H1 (cell line): Measurements from ENCODE around the gene CAMTA1. TPM values are rescaled to one million over a fixed set of nuclear protein-coding genes. Genes with fewer than 3 reads are reported as not detected.

Experiments used
- CTCF ChIA-PET: fragments of 300-600 bp; sonication (Branson Sonifier 250); formaldehyde crosslinking; loops from one replicate; lab custom pipeline; 2021; ENCODE audit not compliant: partially characterized antibody; lab: Charles Lee
- POLR2A ChIA-PET: fragments of 300-600 bp; sonication (Branson Sonifier 250); formaldehyde crosslinking; loops from one replicate; lab custom pipeline; 2021; ENCODE audit warnings: inconsistent platforms; ENCODE audit not compliant: partially characterized antibody; lab: Charles Lee
- DNase-seq, 2 experiments: peaks; one replicate each; pipeline versions ENCODE4 v3.0.0 to v3.0.0-alpha.2; 2010 to 2022; ENCODE audit warnings: low spot score in 2 of 2, low read depth in 1 of 2, mixed read lengths in 1 of 2
- FAIRE-seq: peaks from 2 replicates; lab custom pipeline; 2011; peaks lifted over from hg19 to GRCh38; lab: Jason Lieb, UNC
- H2AFZ ChIP-seq: 2 replicates; pipeline ENCODE4 v1.8.1; 2012; ENCODE audit warnings: low read length, inconsistent platforms
- H2AK5ac ChIP-seq: 2 replicates; pipeline ENCODE4 v1.6.1; 2013; ENCODE audit warnings: low read depth, low read length
- H2BK120ac ChIP-seq: replicated peaks from 2 replicates; pipeline ENCODE3; 2013; ENCODE audit warnings: low read depth, low read length, inconsistent platforms
- H2BK12ac ChIP-seq: 2 replicates; pipeline ENCODE4 v1.6.1; 2013; ENCODE audit warnings: low read depth, low read length
- H2BK15ac ChIP-seq: 2 replicates; pipeline ENCODE4 v1.6.1; 2013; ENCODE audit warnings: low read length
- H2BK20ac ChIP-seq: 2 replicates; pipeline ENCODE4 v1.6.1; 2013; ENCODE audit warnings: low read length
- H2BK5ac ChIP-seq: 2 replicates; pipeline ENCODE4 v1.6.1; 2013; ENCODE audit warnings: low read depth, low read length
- H3K14ac ChIP-seq: 2 replicates; pipeline ENCODE4 v1.6.1; 2013; ENCODE audit warnings: inconsistent platforms; ENCODE audit not compliant: insufficient read length
- H3K18ac ChIP-seq: 2 replicates; pipeline ENCODE4 v1.6.1; 2013; ENCODE audit warnings: low read length; ENCODE audit errors: extremely low read depth
- H3K23ac ChIP-seq: 2 replicates; pipeline ENCODE4 v1.6.1; 2013; ENCODE audit warnings: inconsistent platforms; ENCODE audit not compliant: insufficient read length
- H3K23me2 ChIP-seq: 2 replicates; pipeline ENCODE4 v1.6.1; 2013; ENCODE audit warnings: low read depth, low read length
- H3K27ac ChIP-seq: 2 replicates; pipeline ENCODE4 v1.6.1; 2011; ENCODE audit warnings: low read depth, low read length, inconsistent platforms
- H3K27me3 ChIP-seq, 4 experiments: replicated peaks in 1 of 4; 1 replicate in 1 of 4; 2 replicates in 3 of 4; pipeline versions ENCODE4 v1.6.1 to v1.8.1; 2011 to 2013; ENCODE audit warnings: low read length in 3 of 4, mild to moderate bottlenecking in 3 of 4, inconsistent platforms in 2 of 4, mixed read lengths in 2 of 4, moderate library complexity in 1 of 4; ENCODE audit not compliant: control insufficient read depth in 3 of 4, insufficient read depth in 3 of 4; ENCODE audit errors: extremely low read depth in 1 of 4
- H3K36me3 ChIP-seq, 4 experiments: 2 replicates each; pipeline versions ENCODE4 v1.6.1 to v1.8.1; 2011 to 2013; ENCODE audit warnings: mild to moderate bottlenecking in 4 of 4, low read length in 3 of 4, moderate library complexity in 2 of 4, control low read depth in 1 of 4, inconsistent platforms in 1 of 4; ENCODE audit not compliant: insufficient read depth in 4 of 4, control insufficient read depth in 2 of 4
- H3K4ac ChIP-seq: replicated peaks from 2 replicates; pipeline ENCODE3; 2013; ENCODE audit warnings: low read length, low read depth, mixed read lengths, inconsistent platforms; ENCODE audit not compliant: insufficient read length
- H3K4me1 ChIP-seq, 4 experiments: replicated peaks in 1 of 4; 1 replicate in 1 of 4; 2 replicates in 3 of 4; pipeline versions ENCODE4 v1.6.1 to v1.8.1; 2011 to 2013; ENCODE audit warnings: low read length in 3 of 4, inconsistent platforms in 2 of 4, mixed read lengths in 1 of 4; ENCODE audit not compliant: insufficient read depth in 4 of 4, control insufficient read depth in 3 of 4
- H3K4me2 ChIP-seq, 2 experiments: 2 replicates each; pipeline versions ENCODE4 v1.6.1 to v1.8.1; 2011 to 2013; ENCODE audit warnings: low read depth in 2 of 2, low read length in 2 of 2, control low read depth in 1 of 2, inconsistent platforms in 1 of 2, mild to moderate bottlenecking in 1 of 2; ENCODE audit not compliant: insufficient read depth in 1 of 2
- H3K4me3 ChIP-seq, 4 experiments: fragments of 200-600, 300-600 bp in 1 of 4; sonication (generic), shearing (Covaris generic), sonication (Bioruptor Twin) in 1 of 4; 2 replicates each; pipeline versions ENCODE4 v1.5.1 to v1.8.1; 2011 to 2016; ENCODE audit warnings: low read length in 4 of 4, low read depth in 3 of 4, control low read depth in 2 of 4, inconsistent platforms in 2 of 4, mild to moderate bottlenecking in 2 of 4, mixed read lengths in 1 of 4, moderate library complexity in 1 of 4; ENCODE audit not compliant: insufficient read depth in 2 of 4; ENCODE audit errors: extremely low read depth in 1 of 4
- H3K56ac ChIP-seq: replicated peaks from 2 replicates; pipeline ENCODE3; 2013; ENCODE audit warnings: low read depth, mild to moderate bottlenecking, mixed read lengths, low read length, inconsistent platforms; ENCODE audit not compliant: insufficient read length
- H3K79me1 ChIP-seq: 2 replicates; pipeline ENCODE4 v1.6.1; 2013; ENCODE audit warnings: low read depth, low read length, control low read depth
- H3K79me2 ChIP-seq, 2 experiments: 2 replicates each; pipeline versions ENCODE4 v1.6.1 to v1.8.1; 2012 to 2013; ENCODE audit warnings: low read length in 2 of 2, mild to moderate bottlenecking in 2 of 2, inconsistent platforms in 1 of 2; ENCODE audit not compliant: insufficient read depth in 2 of 2, control insufficient read depth in 1 of 2
- H3K9ac ChIP-seq, 4 experiments: replicated peaks in 1 of 4; 1 replicate in 1 of 4; 2 replicates in 3 of 4; pipeline versions ENCODE4 v1.6.1 to v1.8.1; 2011 to 2013; ENCODE audit warnings: low read depth in 3 of 4, low read length in 3 of 4, control low read depth in 2 of 4, mild to moderate bottlenecking in 2 of 4, moderate library complexity in 2 of 4, inconsistent platforms in 1 of 4; ENCODE audit errors: extremely low read depth in 1 of 4
- H3K9me3 ChIP-seq, 2 experiments: 2 replicates each; pipeline versions ENCODE4 v1.6.1 to v1.8.1; 2012 to 2013; ENCODE audit warnings: mild to moderate bottlenecking in 2 of 2, moderate library complexity in 2 of 2, control low read depth in 1 of 2, inconsistent platforms in 1 of 2, low read depth in 1 of 2, low read length in 1 of 2, mixed read lengths in 1 of 2; ENCODE audit not compliant: insufficient read depth in 2 of 2
- H4K20me1 ChIP-seq, 2 experiments: replicated peaks in 1 of 2; 2 replicates each; pipeline versions ENCODE3 to v1.8.1; 2011 to 2013; ENCODE audit warnings: inconsistent platforms in 2 of 2, low read length in 2 of 2, mild to moderate bottlenecking in 1 of 2; ENCODE audit not compliant: insufficient read depth in 2 of 2, control insufficient read depth in 1 of 2
- H4K5ac ChIP-seq: 2 replicates; pipeline ENCODE4 v1.6.1; 2013; ENCODE audit warnings: low read length, low read depth, mixed read lengths, inconsistent platforms; ENCODE audit not compliant: insufficient read length
- H4K8ac ChIP-seq: 2 replicates; pipeline ENCODE4 v1.8.0; 2013; ENCODE audit warnings: mild to moderate bottlenecking, moderate library complexity, low read length, inconsistent platforms; ENCODE audit not compliant: insufficient read depth; ENCODE audit errors: extremely low read depth
- H4K91ac ChIP-seq: replicated peaks from 2 replicates; pipeline ENCODE3; 2013; ENCODE audit warnings: low read length, mixed read lengths, inconsistent platforms; ENCODE audit not compliant: insufficient read length
- CTBP2 ChIP-seq: IDR thresholded peaks from 2 replicates; pipeline ENCODE4 v1.7.0; 2011; ENCODE audit warnings: borderline replicate concordance, mild to moderate bottlenecking, moderate library complexity, mixed read lengths, low read length; ENCODE audit not compliant: insufficient read depth, insufficient read length
- E2F6 ChIP-seq: IDR thresholded peaks from 2 replicates; pipeline ENCODE4 v1.6.1; 2012; ENCODE audit warnings: inconsistent platforms
- NRF1 ChIP-seq: IDR thresholded peaks from 2 replicates; pipeline ENCODE4 v1.6.1; 2011; ENCODE audit warnings: mild to moderate bottlenecking, low read depth, low read length, improper control_type of control experiment
- POLR2AphosphoS5 ChIP-seq: IDR thresholded peaks from 2 replicates; pipeline ENCODE4 v1.6.1; 2011; ENCODE audit warnings: low read depth, low read length
- RNF2 ChIP-seq: fragments of 200-900, 300-1000 bp; sonication (generic); IDR thresholded peaks from 2 replicates; pipeline ENCODE4 v1.7.1; 2016; ENCODE audit warnings: borderline replicate concordance, low read depth, mild to moderate bottlenecking, antibody characterized with exemption, low read length; ENCODE audit not compliant: poor library complexity, severe bottlenecking; ENCODE audit errors: missing control alignments
- RXRA ChIP-seq: IDR thresholded peaks from 2 replicates; pipeline ENCODE4 v1.6.1; 2011; ENCODE audit warnings: low read depth, mild to moderate bottlenecking, low read length, moderate library complexity; ENCODE audit not compliant: insufficient read depth
- SAP30 ChIP-seq: fragments of 300-600 bp; sonication (generic); IDR thresholded peaks from 2 replicates; pipeline ENCODE4 v1.7.1; 2012; ENCODE audit warnings: low read length, moderate library complexity, mild to moderate bottlenecking, inconsistent platforms; ENCODE audit not compliant: insufficient read depth, insufficient replicate concordance
- SIRT6 ChIP-seq: IDR thresholded peaks from one replicate; pipeline ENCODE4 v1.7.1; 2012; ENCODE audit warnings: low read length, inconsistent platforms
- SP4 ChIP-seq: IDR thresholded peaks from 2 replicates; pipeline ENCODE4 v1.6.1; 2012; ENCODE audit warnings: low read length, inconsistent platforms
- SUZ12 ChIP-seq: fragments of 200-600 bp; sonication (generic); IDR thresholded peaks from 2 replicates; pipeline ENCODE4 v1.6.1; 2012; ENCODE audit warnings: mild to moderate bottlenecking, inconsistent platforms, low read length, moderate library complexity, mixed read lengths
- TAF7 ChIP-seq: optimal IDR thresholded peaks from 2 replicates; pipeline ENCODE3; 2011; ENCODE audit warnings: low read depth, mild to moderate bottlenecking, inconsistent platforms, low read length, moderate library complexity, borderline replicate concordance
- WGBS, 2 experiments: shearing (Covaris generic) in 1 of 2; methylation state at CpG; one replicate each; pipeline versions ENCODE4 v1.1.6 to v1.1.7; 2013 to 2015; ENCODE audit warnings: low lambda C conversion rate in 2 of 2, mixed read lengths in 2 of 2, inconsistent platforms in 1 of 2, low coverage in 1 of 2, missing lambda C conversion rate in 1 of 2; ENCODE audit not compliant: insufficient replicate concordance in 2 of 2, insufficient coverage in 1 of 2, insufficient read length in 1 of 2; ENCODE audit errors: extremely low coverage in 1 of 2, missing lambda C conversion rate in 1 of 2; 5-methylcytosine and 5-hydroxymethylcytosine counted together
- polyA plus RNA-seq, 7 experiments: library from polyadenylated mRNA; depleted of rRNA in 3 of 7; stranded (reverse) in 5 of 7; unstranded in 2 of 7; fragments of >200 nt in 5 of 7; fragments of 200-250 nt in 2 of 7; gene quantifications; 1 replicate in 5 of 7; 2 replicates in 1 of 7; 4 replicates in 1 of 7; pipeline versions ENCODE4 v1.2.1 to v1.2.3, GENCODE V29; 2011 to 2013; ENCODE audit warnings: missing spikeins in 2 of 7, mixed read lengths in 2 of 7
- total RNA-seq: library from RNA; stranded (reverse); fragmentation: NEBNext Ultra II Directional; extraction: Animal tissue kit (Norgen Biotek cat#: 25700); gene quantifications from 2 replicates; pipeline ENCODE4 v1.2.1, GENCODE V29; 2021

The CAMTA1 gene
- total and polyA plus RNA-seq, 2 of the 8 experiments (the other 6 are each of a cell fraction or from before 2014, with no cell fraction given) = 65.0 to 119 TPM

GRCh38 chr1:7036386-7036785 lies 251.1 kb downstream of the CAMTA1 start:
- no peaks in the 10 kb centered on the region for H4K20me1 ChIP-seq
- no peak overlapping the region for H3K18ac ChIP-seq
- no peak overlapping the region for H3K9ac ChIP-seq
- DNase-seq (no peak), FAIRE-seq (no peak)
- H4K8ac ChIP-seq = no peak overlapping the region
- H3K27ac ChIP-seq = no peak overlapping the region
- H3K23me2 ChIP-seq = no peaks in the 10 kb centered on the region
- H3K4me3 ChIP-seq = no peak overlapping the region
- no peaks in the 10 kb centered on the region for H3K79me2 ChIP-seq
- H3K14ac ChIP-seq = no peak overlapping the region
- H3K4me1 ChIP-seq = no peaks in the 10 kb centered on the region
- no peak overlapping the region for H3K4ac ChIP-seq
- H3K23ac ChIP-seq = no peak overlapping the region
- H2BK5ac ChIP-seq = no peak overlapping the region
- no peak overlapping the region for H2BK120ac ChIP-seq
- no peak overlapping the region for H2BK12ac ChIP-seq
- 0 out of 4 replicates have a peak, but pooled peaks cover 0 to 3% of the 10 kb centered on the region in 2 experiments for H3K9me3 ChIP-seq
- H4K91ac ChIP-seq = no peak overlapping the region
- POLR2A ChIA-PET = no interaction called here
- no peaks in the 10 kb centered on the region for H3K36me3 ChIP-seq
- no peak overlapping the region for H3K56ac ChIP-seq
- H3K79me1 ChIP-seq = no peaks in the 10 kb centered on the region
- no peak overlapping the region for H3K4me2 ChIP-seq
- no peak overlapping the region for H2BK15ac ChIP-seq
- H2AK5ac ChIP-seq = no peak overlapping the region
- TF ChIP-seq SP4 (no peak), POLR2AphosphoS5 (no peak), E2F6 (no peak), SIRT6 (no peak), CTBP2 (no peak), TAF7 (no peak), RNF2 (no peak), SAP30 (no peak), SUZ12 (no peak), RXRA (no peak), NRF1 (no peak)
- no peaks in the 10 kb centered on the region for H3K27me3 ChIP-seq
- WGBS, 2 experiments = 90% methylated on average over 8 of the region's 8 CpGs; no CpG with 5 or more reads in 1 of the 2 experiments
- CTCF ChIA-PET = interaction anchor here (0.6 to 2.0 kb wide), 5 partner anchors 11 to 171 kb away, joined by 3 to 12 read pairs (median 4); no protein-coding TSS in a partner anchor
- H4K5ac ChIP-seq = no peak overlapping the region
- no peak overlapping the region for H2BK20ac ChIP-seq
- no peak overlapping the region for H2AFZ ChIP-seq
